ENCODE data around the gene NUDCD3.

DNA sequence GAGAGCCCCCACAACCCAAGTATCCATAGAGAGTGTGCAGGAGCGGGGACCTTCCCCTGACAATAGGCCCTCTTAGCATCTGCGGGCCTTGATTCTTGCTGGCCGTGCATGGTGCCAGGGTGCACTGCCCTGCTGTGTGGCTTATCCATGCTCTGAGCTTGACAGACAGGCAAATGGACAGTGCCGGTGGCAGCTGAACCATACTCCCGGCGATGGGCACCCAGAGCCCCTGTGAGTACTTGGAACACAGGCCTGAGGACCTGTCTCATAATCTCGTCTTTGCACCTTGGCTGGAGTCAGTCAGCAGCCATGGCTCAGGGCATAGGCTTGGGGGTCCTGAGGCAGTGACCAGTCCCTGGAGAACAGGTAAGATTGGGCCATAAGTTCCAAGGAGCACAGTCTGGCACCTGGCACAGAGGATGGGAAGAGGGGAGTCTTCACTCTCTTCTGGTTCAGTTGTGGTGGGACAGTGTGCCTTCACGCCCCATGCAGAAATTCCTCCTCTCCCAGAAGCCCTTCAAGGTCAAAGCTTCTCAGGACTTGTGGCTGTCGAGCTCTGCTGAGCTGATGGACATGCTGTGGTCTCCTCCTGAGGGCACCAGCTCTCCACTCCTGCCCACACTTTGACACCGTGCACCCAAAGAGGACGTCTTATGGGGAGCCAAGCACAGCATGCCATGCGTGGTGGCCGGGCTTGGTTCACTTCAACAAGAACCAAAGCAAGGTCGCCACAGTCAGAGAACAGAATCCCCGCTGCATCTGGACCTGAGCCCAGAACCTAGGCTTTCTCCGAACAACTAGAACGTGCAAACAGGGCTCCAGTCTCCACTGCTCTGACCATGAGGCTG is 105.6 kb downstream of the NUDCD3 start:
- no peak for TF ChIP-seq CTCF (IDR thresholded peaks at IDR 0.05)
- TF ChIP-seq POLR2A (IDR thresholded peaks at IDR 0.05) = no peak
